Kidney (tissue), 14 donors: ENCODE results near the gene SERBP1. TPM values are rescaled to one million over a fixed set of nuclear protein-coding genes. Genes with fewer than 3 reads are reported as not detected.

Source experiments
- DNase-seq, 5 donors: peaks; one replicate each; pipeline ENCODE4 v3.0.0-alpha.2; 2013 to 2020
- FAIRE-seq: peaks from 2 replicates; lab custom pipeline; 2012; peaks lifted over from hg19 to GRCh38; lab: Jason Lieb, UNC
- H3K27ac ChIP-seq, 2 donors: one replicate each; pipeline ENCODE4 v1.7.0; 2013; ENCODE audit warnings: low read depth in 2 of 2, low read length in 2 of 2, inconsistent platforms in 1 of 2
- H3K27me3 ChIP-seq: one replicate; pipeline ENCODE4 v1.7.1; 2013; ENCODE audit warnings: low read length, inconsistent platforms; ENCODE audit not compliant: control insufficient read depth, insufficient read depth
- H3K36me3 ChIP-seq, 3 donors: one replicate each; pipeline versions ENCODE4 v1.7.0 to v1.7.1; 2013; ENCODE audit warnings: low read length in 3 of 3, control low read depth in 1 of 3, inconsistent platforms in 1 of 3; ENCODE audit not compliant: insufficient read depth in 3 of 3, control insufficient read depth in 2 of 3
- H3K4me1 ChIP-seq, 3 donors: one replicate each; pipeline versions ENCODE4 v1.7.0 to v1.7.1; 2013; ENCODE audit warnings: low read length in 3 of 3, inconsistent platforms in 1 of 3, low read depth in 1 of 3; ENCODE audit not compliant: control insufficient read depth in 2 of 3, insufficient read depth in 2 of 3
- H3K4me3 ChIP-seq, 3 donors: one replicate each; pipeline versions ENCODE4 v1.7.0 to v1.8.1; 2013; ENCODE audit warnings: low read length in 3 of 3, control low read depth in 1 of 3, inconsistent platforms in 1 of 3
- H3K9ac ChIP-seq, 3 donors: one replicate each; pipeline versions ENCODE4 v1.7.0 to v1.7.1; 2013; ENCODE audit warnings: low read length in 3 of 3, control low read depth in 1 of 3, inconsistent platforms in 1 of 3
- H3K9me3 ChIP-seq, 3 donors: one replicate each; pipeline versions ENCODE4 v1.7.0 to v1.7.1; 2013; ENCODE audit warnings: low read length in 3 of 3, control low read depth in 1 of 3, inconsistent platforms in 1 of 3; ENCODE audit not compliant: control insufficient read depth in 2 of 3, insufficient read depth in 1 of 3
- intact Hi-C: fragments of 100-400 bp; cut with DNase I; formaldehyde crosslinking; loops from one replicate; pipeline ENCODE4 v1.11.1; 2022
- polyA plus RNA-seq: library from polyadenylated mRNA; stranded (reverse); fragments of 350-450 nt; fragmentation: Illumina TruSeq; extraction: RNeasy Lipid Tissue Mini Kit (QIAGEN cat#74804); gene quantifications from one replicate; pipeline ENCODE4 v1.2.3, GENCODE V29; 2014; ENCODE audit warnings: low read depth, low replicate concordance; ENCODE audit not compliant: insufficient read depth
- total RNA-seq: library from RNA; stranded (reverse); fragmentation: NEBNext Ultra II Directional; extraction: Animal tissue kit (Norgen Biotek cat#: 25700); gene quantifications from one replicate; pipeline ENCODE4 v1.2.1, GENCODE V29; 2021
- TF ChIP-seq, protein P1 (sequence below): IDR thresholded peaks from 3 replicates; pipeline ENCODE4 v1.5.1; 2012; ENCODE audit warnings: mild to moderate bottlenecking, moderate library complexity, borderline replicate concordance; ENCODE audit not compliant: insufficient read depth; ENCODE audit errors: extremely low read depth
- donor health status: control.
- donor health status: control.
- donor health status: control.
- donor health status: control.
- donor health status: control.
- donor health status: DM: yes; HTN: yes; CAD: no.
- donor health status: Normal renal cell carcinoma (clear cell type).

The SERBP1 gene
- total and polyA plus RNA-seq, 2 donors from 2014 or later = 103 to 151 TPM

DNA sequence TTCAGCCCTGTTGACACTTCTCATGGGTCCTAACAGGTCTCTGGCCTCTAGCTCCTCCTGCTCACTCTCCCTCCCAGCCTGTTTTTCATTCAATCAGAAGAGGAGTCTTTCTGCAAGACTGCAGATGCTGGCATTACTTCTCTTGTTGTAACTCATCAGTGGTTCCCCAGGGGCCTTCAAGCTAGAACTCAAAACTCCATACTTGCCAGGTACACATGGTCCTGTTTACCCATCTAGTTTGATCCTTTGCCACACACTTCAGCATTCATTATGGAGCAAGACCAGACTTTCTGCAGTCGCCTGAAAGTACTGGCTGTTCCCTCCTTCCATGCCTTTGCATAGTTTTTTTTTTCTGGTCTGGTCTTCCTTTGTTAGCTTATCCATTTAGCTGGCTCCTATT lies 47.9 kb downstream of the SERBP1 start:
- no peaks in the 10 kb centered on the region for H3K4me1 ChIP-seq
- no peak for FAIRE-seq
- H3K36me3 ChIP-seq = no peaks in the 10 kb centered on the region
- no peaks in the 10 kb centered on the region for H3K27me3 ChIP-seq
- H3K9ac ChIP-seq = no peak overlapping the region
- H3K9me3 ChIP-seq = peaks cover 0 to 7% (median 0%) of the 10 kb centered on the region in 3 donors
- TF ChIP-seq, protein P1, sequence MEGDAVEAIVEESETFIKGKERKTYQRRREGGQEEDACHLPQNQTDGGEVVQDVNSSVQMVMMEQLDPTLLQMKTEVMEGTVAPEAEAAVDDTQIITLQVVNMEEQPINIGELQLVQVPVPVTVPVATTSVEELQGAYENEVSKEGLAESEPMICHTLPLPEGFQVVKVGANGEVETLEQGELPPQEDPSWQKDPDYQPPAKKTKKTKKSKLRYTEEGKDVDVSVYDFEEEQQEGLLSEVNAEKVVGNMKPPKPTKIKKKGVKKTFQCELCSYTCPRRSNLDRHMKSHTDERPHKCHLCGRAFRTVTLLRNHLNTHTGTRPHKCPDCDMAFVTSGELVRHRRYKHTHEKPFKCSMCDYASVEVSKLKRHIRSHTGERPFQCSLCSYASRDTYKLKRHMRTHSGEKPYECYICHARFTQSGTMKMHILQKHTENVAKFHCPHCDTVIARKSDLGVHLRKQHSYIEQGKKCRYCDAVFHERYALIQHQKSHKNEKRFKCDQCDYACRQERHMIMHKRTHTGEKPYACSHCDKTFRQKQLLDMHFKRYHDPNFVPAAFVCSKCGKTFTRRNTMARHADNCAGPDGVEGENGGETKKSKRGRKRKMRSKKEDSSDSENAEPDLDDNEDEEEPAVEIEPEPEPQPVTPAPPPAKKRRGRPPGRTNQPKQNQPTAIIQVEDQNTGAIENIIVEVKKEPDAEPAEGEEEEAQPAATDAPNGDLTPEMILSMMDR = no peak
- no peak overlapping the region for H3K27ac ChIP-seq
- H3K4me3 ChIP-seq = no peak overlapping the region
- intact Hi-C loops = no loop called here
- no peak for DNase-seq

DNA sequence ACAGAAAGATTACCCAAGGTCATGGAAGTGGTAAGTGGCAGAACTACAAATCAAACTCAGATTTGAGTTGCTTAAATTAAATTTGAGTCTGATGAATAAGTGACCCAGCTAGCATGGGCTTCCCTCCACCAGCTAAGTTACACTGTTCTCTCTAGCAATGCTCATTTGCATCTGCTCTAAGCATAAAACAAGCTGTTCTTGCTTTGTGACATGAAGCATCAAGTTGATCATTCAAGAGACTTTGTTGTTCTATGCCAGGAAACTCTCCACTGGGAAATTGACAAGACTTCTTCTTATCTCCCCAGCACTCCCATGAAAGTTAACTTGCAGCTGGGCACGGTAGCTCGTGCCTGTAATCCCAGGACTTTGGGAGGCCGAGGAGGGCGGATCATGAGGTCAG lies 49.0 kb downstream of the SERBP1 start:
- H3K4me3 ChIP-seq = no peak overlapping the region
- no peak overlapping the region for H3K9ac ChIP-seq
- FAIRE-seq (no peak), DNase-seq (no peak)
- H3K4me1 ChIP-seq = no peaks in the 10 kb centered on the region
- H3K36me3 ChIP-seq = no peaks in the 10 kb centered on the region
- peaks cover 0 to 7% (median 0%) of the 10 kb centered on the region in 3 donors for H3K9me3 ChIP-seq
- no peaks in the 10 kb centered on the region for H3K27me3 ChIP-seq
- TF ChIP-seq, protein P1 = no peak
- no peak overlapping the region for H3K27ac ChIP-seq
- intact Hi-C loops = no loop called here

DNA sequence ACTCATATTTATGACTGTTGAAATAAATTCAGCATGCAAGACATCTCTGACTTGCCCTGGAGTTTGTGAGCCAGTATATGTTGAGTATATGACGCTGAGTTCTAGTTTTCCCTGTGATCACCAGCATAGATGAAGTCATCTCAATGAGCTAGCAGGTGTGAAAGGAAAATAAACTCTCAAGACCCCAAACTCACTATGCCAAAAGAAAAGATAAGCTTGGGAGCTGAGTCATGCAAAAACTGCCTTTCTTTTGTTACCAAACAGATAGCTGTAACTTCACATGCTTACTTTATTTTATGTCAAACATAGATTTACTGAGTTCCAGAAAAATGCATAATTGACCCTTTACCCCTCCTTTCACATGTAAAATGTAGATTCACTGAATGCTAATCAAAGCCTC lies 52.9 kb downstream of the SERBP1 start:
- DNase-seq (no peak), FAIRE-seq (no peak)
- no peaks in the 10 kb centered on the region for H3K4me1 ChIP-seq
- no peak overlapping the region for H3K4me3 ChIP-seq
- no peaks in the 10 kb centered on the region for H3K36me3 ChIP-seq
- intact Hi-C loops = no loop called here
- no peak overlapping the region for H3K9ac ChIP-seq
- TF ChIP-seq, protein P1 = no peak
- H3K9me3 ChIP-seq = no peaks in the 10 kb centered on the region
- H3K27me3 ChIP-seq = no peaks in the 10 kb centered on the region
- no peak overlapping the region for H3K27ac ChIP-seq

DNA sequence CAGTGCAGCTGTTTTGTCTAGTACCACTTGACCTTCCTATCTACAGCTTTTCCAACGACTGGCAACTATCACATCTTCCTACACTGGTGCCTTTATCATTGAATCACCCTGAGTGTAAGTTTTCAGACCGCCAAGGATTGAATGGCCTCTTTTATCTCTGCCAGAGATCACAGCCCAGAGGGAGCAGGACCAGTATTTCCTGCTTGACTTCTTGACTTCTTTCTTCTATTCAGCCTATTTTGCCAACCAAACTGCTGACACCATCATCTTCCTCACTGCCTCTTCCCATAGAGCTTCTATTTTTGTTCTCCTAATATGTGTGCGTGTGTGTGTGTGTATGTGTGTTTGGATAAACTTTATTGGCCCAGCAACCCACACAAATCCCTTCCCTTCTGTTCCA lies 53.8 kb downstream of the SERBP1 start:
- intact Hi-C loops = no loop called here
- no peaks in the 10 kb centered on the region for H3K27me3 ChIP-seq
- no peak overlapping the region for H3K9ac ChIP-seq
- H3K27ac ChIP-seq = no peak overlapping the region
- FAIRE-seq = no peak
- H3K9me3 ChIP-seq = no peaks in the 10 kb centered on the region
- no peaks in the 10 kb centered on the region for H3K4me1 ChIP-seq
- TF ChIP-seq, protein P1 = no peak
- no peak for DNase-seq
- H3K36me3 ChIP-seq = no peaks in the 10 kb centered on the region
- H3K4me3 ChIP-seq = no peak overlapping the region
